Left renal cortex interstitium (tissue), 4 donors: ENCODE results near the gene ACIN1. TPM values are rescaled to one million over a fixed set of nuclear protein-coding genes. Genes with fewer than 3 reads are reported as not detected.

Experiments
- DNase-seq, 4 donors: peaks; one replicate each; pipeline ENCODE4 v3.0.0-alpha.2; 2013; ENCODE audit warnings: low read depth in 4 of 4, low spot score in 2 of 4, missing footprints in 1 of 4
- polyA plus RNA-seq, 4 donors: library from polyadenylated mRNA; unstranded; fragments of 120-200 nt; gene quantifications; one replicate each; pipeline ENCODE4 v1.2.1, GENCODE V29; 2013; ENCODE audit not compliant: insufficient read length in 4 of 4

ACIN1 gene
- polyA plus RNA-seq, 4 donors = 172 to 364 (median 273) TPM

DNA sequence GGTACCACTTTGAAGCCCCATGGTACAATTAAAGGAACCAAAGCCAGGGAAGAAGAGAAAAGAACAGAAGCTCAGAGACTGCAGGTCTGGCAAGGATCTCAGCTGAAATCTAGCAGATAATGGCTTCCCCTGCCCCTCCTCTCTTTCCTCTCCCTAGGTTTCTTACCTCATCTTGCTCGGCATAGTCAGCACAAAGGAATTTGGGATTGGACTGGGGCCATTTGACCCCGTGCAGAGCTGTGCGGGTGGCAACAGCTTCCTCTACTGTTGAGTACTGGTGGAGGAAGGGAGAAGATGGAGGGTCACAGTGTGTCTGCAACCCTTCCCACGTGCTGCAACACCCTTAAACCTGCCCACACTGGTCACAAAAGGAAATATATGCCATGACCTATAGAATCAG, 32.9 kb downstream of the ACIN1 start:
- no peak for DNase-seq

DNA sequence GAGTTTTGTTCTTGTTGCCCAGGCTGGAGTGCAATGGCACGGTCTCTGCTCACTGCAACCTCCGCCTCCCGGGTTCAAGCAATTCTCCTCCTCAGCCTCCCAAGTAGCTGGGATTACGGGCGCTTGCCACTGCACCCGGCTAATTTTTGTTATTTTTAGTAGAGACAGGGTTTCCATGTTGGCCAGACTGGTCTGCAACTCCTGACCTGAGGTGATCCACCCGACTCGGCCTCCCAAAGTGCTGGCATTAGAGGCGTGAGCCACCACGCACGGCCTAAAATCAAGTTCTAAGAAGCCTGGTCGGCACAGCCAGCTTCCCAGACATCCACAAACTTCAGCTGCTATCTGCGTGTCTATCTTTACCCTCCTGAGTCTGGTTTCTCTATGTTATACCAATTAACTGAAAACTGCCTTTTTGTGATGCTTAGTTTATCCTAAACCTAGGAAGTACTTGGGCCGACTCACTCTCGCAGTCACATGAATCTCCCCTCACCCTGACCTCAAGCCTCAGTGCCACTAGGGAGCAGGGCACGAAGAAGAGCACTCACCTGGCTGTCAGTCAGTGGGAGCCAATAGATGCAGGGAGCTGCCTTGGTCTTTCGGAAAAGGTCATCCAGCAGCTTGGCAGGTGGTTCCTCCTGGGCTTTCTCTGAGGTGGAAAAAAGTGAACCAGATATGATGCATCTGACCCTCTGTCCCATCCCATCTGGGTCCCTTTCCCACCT, 34.2 kb downstream of the ACIN1 start:
- no peak for DNase-seq

DNA sequence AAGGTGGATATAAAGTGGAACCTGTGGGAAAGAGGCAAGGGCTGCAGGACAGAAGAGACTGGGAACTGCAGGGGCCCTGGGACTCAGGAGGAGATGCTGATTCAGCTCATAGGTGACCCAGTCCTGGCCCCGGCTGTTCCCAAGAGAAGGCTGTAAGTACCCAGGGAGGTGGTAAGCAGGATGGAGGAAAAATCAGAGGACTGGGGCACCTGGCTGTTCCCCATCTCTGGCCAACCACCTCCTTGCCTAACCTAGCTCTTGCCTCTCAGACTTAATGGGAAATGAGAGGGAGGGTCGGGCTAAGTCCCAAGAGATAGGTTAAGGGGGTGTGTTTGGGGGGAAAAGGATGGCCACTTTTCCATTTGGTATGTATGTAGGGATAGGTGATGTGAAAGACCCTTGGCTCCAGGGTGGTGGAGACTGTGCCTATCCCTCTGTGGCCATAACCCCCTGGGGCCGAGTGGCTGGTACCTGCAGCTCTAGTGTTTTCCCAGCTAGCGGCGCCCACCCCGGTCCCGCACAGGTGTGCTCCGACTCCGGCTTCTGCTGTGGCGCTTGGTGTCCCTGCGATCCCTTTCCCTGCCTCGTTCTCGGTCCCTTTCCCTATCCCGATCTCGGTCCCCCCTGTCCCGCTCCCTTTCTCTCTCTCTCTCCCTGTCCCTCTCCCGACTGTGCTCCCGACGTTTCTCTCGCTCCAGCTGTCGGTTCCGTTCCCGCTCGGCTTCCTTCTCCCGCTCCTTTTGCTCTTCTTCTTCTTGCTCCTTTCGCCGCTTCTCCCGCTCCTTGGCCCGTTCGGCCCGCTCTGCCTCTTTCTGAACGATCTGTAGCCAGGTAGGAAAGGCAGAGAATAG, 36.1 kb downstream of the ACIN1 start:
- no peak for DNase-seq

DNA sequence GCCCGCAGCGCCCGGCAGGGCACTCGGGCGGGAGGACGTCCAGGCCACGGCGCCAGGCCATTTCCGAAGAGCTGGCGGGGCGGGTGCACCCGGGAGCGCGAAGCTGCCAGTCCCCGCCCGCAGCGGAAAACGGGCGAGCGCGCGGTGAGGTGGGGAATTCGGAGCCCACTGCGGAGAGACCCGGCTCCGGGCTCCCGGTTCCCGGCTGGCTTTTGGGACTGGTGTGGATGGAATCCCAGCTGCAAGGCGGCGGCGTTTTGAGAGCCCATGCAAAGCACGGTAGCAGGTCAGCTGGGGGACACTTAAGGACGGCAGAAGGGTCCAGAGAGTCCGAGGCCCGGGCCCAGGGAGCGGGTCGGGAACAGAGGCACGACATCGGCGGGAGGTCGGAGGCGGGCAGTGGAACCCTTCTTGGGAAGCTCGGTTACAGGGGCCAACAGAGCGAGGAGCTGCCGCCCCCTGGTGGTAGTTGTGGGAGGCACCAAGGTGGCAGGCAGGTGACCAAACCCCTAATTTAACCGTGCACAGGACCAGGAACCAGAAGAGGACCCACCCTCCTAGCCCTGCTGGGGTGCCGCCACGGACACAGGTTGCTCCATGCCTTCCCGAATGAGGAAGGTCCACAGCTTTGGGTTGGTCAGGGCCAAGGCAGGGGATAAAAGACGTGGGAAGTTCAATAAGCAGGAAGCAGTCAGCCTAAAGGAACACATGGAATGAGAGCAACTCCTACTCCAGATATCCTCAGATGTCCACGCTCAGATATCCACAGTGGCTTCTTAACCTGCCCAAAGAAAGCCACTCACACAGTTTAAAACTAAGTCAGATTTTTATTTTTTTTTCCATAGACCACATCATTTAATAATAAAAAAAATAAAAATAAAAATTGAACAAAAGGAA, 36.9 kb downstream of the ACIN1 start:
- DNase-seq = peak; percentile 77 to 88 (median 82)

DNA sequence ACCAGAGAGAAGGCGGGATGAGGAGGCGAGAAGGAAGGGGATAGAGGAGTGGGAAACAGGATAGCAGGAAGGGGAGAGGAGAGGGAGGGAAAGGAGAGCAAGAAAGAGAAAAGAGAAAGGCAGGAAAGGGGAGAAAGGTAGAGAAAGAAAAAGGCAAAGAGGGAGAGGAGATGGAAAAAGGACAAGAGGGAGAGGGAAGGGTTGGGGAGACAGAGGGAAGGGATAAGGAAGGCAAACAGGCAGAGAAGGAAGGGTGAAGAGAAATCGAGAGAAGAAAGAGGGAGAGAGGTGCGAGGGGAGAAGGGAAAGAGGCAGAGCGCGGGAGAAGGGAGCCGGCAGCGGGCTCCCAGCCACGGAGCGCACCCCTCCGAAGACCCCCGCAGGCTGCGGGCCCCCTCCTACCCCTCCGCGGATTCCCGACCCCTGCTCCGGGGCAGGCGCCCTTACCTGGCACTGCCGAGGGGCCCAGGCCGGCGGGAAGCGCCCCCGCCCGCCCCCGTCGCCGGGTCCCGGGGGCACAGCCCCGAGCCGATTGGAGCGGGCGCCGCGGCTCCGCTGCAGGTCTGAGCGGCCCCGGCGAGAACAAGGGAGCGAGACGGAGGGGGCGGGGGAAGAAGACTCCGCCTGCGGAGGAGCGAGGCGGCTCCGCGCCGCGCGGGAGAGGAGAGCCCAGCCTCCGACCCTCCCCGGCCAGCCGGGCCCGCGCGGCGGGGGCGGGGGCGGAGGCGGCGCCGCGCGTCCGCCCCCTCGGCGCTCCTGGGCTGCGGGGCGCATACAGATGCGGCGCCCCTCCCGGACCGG, 37.8 kb downstream of the ACIN1 start, which contains the start of gene CDH24:
Gene CDH24, minus strand, starts transcription at position 565 of the 801 bp plus-strand sequence. CDS start 1,787 bp downstream, outside the sequence.
- peak in 1 of 4 donors; percentile 75 for DNase-seq

DNA sequence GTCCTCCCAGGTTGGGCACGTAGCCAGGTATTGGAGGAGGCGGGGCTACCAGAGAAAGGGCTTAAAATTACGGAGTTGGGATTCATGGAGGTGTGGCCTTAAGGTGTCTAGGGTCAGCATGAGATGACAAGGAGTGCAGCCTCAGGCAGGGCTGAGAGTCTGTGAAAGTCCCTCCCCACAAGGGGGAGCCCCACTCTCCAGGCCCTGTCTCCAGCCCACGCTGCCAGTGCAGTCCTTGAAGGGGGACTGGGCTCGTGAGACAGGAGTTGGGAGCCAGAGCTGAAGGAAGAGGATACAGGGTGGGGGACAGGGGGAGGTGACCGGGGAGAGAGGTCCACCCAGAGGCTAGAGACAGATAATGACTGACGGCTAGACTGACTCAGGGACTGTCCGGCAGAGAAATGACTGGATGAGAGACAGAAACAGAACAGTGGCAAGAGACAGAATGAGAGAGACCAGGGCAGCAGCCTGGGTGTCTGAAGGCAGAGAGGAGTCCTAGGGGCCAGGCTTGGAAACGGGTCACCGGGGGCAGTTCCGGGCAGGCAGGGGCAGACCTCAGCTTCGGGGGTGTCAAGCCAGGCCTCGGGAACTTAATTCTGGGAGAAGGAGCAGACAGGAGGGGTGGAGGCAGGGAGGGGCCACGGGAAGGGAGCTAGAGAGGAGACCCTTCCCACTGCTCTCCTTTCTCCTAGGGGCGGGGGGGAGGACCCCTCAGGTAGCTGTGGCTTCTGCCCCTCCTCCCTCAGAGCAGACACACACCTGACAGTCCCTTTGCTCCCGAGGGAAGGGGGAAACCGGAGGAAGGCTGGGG, 38.6 kb downstream of the ACIN1 start:
- no peak for DNase-seq

DNA sequence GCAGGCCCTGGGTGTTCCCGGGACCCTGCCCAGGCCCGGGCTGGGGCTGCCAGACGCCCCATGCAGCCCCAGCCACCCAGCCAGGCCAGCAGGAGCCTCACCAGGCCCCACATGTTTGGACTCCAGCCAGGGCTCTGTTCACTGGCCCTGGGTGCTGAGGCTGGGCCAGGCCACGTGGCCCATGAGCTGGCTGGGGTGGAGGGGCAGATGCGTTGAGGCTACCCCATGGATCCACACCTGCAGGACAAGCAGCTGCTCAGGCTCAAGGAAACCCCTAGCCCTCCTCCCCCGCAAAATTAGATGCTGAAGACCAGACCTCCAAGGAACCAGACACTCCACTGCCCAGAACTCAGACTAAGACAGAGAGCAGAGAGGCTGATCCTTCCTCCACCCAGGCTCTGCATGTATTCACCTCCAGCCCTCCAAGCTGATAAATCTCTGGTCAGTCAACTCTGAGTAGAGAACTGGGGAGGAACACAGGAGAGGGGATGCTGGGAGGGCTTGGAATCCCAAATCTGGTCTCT, 39.3 kb downstream of the ACIN1 start:
- no peak for DNase-seq

DNA sequence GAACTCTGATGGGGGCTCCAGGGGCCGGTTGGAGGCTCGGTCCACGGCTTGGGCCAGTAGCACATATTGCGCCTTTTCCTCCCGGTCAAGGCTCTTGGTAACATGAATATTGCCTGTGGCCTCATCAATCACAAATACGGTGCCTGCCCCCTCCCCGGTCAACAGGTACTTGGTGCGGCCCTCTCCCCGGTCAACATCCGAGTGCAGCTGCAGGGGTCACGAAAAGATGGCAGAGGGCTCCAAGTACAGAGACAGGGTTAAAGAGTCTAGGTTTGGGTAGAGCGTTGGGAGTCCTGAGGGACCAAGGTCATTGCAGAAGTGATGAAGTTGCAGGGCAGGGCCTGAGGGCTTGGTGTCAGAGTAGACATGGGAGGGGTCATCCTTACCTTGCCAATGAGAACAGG, 39.8 kb downstream of the ACIN1 start:
- DNase-seq = no peak

DNA sequence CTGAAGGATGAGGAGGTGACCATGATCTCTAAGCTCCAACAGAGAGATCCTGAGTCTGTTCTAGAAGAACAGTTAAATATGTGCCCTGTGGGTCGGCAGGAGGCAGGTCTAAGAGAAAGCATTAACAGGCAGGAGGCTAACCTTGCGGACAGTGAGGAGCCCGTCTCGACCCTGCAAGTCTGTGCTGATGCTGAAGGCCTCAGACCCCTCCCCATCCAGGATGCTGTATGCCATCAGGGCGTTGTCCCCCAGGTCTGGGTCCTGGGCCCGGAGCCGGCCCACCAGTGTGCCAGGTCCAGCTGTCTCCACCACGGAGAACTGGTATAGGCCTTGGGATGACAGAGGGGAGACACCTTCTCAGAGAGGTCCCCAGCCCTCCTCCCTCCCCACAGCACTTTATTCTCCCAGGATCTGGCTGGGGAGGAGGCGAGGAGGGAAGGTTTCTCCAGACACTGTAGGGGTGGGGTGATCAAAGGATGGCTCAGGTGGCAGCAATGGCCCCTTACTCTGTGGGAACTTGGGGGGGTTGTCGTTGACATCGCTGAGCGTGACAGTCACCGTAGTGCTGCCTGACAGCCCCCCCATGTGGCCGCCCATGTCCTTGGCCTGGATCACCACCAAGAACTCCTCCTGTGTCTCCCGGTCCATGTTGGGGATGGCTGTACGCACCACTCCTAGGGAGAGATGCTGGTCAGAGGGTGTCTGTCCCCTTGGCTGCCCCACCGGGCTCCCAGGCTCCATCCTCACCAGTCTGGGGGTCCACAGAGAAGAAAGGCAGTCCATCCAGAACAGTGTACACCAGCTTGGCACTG, 40.7 kb downstream of the ACIN1 start:
- no peak for DNase-seq

DNA sequence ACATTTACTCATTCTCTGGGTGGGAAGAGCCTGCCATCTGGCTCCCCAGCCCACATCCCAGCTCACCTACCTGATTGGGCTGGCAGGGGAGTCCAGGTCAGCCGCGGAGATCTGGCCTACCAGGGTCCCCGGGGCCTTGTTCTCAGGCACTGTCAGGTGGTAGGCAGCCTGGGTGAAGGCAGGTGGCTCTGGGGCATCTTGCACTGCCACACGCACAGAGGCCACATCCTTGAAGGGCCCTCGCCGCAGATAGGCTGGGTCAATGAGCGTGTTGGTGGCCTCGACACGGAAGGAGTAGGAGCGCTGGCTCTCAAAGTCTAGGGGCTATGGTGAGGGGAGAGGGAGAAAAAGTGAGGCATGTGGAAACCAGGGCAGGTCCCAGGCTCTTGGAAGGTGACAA, 41.5 kb downstream of the ACIN1 start:
- DNase-seq = no peak

DNA sequence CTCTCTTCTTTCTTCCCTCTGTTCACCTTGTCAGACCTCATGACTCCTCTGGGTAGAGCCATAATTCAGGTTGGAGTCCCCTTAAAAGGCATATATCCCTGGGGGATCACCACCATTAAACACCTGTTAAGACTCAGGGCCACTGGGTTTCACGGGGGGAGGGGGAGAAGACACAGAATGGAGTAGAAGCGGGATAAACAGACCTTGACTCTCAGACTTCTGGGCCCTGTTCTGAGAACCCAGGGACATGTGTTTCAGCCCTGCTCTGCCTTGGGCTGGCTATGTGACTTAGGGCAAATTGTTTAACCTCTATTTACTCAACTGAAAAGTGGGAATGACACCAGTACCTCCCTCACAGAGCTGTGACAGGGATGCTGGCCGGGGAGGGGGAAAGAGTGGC, 42.3 kb downstream of the ACIN1 start:
- DNase-seq = no peak

DNA sequence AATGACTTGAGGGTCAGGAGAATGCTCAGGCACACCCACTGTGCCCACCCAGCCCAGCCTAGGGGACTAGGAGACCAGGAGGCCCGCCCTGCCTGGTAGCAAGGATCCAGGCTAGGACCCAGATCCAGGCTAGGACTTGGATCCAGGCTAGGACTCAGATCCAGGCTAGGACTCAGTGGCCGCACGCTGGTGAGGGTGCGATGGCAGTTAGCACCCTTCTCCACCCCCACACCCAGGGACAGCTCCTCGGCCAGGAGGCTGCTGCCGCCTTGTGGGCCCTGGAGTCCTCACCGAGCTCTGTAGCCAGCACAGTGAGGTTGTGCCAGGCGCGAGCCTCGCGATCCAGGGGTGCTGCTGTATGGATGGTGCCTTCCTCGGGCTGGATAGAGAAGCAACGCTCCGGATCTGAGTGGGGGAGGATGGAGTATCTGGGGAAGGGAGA, 42.7 kb downstream of the ACIN1 start:
- DNase-seq = no peak

DNA sequence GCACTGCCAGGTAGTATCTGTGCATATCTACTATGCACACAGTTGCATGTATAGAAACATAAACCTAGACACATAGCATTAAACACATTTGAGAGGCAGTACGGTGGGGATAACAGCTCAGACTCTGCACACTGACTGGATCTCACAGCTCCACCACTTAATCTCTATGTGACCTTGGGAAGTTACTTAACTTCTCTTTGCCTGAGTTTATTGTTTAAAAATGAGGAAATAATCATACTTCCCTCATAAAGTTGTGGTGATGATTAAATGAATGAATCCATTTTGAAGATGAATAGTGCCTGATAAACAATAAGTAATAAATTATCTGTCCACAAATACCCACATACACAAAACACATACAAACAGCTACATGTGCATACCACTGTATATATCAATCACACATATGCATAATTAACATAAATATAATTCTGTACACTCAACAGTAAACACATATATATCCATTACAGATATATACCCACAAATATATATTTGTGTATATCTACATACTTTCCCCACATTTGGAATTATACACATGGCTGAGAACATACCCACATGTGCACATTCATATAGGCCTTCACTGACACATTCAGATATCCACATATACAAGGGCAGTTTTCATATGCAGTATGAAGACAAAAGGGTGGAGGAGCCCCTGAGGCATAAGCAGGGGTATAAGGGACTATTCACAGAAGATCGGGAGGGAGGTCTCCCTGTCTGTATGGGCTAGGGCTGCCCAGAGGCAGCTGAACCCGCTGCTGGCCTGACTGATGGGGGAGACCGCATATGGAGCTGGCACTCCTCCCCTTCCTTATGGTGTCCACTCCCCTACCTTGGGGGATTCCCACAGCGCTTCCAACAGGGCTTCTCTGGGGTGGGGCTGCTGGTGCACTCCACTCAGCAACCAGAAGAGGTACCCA, 43.5 kb downstream of the ACIN1 start:
- DNase-seq = no peak

DNA sequence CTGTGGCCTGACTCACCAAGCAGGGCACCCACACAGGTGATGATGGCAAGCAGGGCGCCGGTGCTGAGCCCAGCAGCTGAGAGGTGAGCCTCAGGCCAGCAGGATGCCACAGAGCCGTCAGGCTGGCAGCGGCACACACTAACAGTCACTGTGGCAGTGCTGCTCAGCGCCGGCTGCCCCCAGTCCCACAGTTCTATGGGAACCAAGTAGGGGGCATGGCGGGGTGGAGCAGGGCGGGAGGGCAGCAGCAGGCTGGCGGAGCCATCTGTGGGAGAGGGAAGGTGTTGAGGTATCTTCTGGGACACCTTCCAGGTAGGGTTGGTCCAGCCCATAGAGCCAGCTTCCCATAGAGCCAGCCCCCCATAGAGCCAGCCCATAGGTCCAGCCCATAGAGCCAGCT, 45.9 kb downstream of the ACIN1 start:
- no peak for DNase-seq

DNA sequence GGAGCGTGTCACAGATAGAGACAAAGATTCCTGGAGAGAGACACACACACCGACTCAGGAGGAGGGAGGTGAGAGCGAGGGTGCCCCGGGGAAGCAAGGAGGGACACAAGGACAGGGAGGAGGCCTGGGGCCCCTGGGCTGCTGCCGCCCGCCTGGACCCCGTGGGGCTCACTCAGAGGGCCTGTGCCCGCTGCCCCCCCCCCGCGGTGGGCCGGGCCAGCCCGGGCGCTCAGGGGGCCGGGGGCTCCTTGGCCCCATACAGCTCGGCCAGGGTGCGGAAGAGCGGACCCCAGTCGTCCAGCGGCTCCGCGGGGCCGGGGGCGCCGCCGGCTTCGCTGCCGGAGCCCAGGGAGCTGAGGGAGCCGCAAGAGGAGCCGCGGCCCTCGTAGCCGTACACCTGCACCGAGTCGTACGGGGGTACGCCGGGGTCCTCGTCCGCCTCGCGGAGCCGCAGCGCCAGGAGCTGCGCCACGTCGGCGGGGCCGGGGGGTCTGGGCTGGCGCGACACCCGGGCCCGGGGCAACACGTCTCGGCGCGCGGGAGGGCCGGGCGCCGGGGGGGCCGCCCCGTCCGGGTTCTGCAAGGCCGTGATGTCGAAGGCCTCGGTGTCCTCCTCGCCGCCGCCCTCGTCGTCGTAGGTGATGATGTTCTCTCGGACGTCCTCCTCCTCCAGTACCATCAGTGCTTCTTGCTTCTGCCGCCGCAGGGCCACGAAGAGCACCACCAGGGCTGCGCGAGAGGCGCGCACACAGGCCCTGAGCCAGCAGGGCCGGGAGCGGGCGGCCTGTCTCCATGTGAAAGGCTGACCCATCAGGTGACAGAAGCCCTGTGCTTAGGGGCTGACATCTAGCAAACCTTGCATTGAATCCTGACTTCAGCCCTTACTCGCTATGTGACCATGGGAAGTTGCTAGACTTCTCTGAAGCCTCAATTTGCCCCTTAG, 46.9 kb downstream of the ACIN1 start:
- DNase-seq = no peak
